Calu3 (cell line): ENCODE results near the gene PLCD3. TPM values are rescaled to one million over a fixed set of nuclear protein-coding genes. Genes with fewer than 3 reads are reported as not detected.

Source experiments
- BruUV-seq: library from RNA; stranded (reverse); fragments of 400-500 nt; replicated peaks from 2 replicates; lab custom pipeline; 2021; lab: Mats Ljungman, UMichigan
- CTCF ChIA-PET: fragments of 300-600 bp; sonication (Branson Sonifier 250); formaldehyde crosslinking; loops from one replicate; lab custom pipeline; 2022; ENCODE audit warnings: antibody characterized with exemption; lab: Charles Lee
- DNase-seq: peaks from one replicate; pipeline ENCODE4 v3.0.0; 2022
- H3K27ac Mint-ChIP-seq: one replicate; pipeline ENCODE4 v1.8.0; 2022; ENCODE audit warnings: mixed read lengths; ENCODE audit not compliant: unreplicated experiment
- H3K27me3 Mint-ChIP-seq: one replicate; pipeline ENCODE4 v1.8.0; 2022; ENCODE audit warnings: mixed read lengths; ENCODE audit not compliant: unreplicated experiment
- H3K36me3 Mint-ChIP-seq: one replicate; pipeline ENCODE4 v1.8.0; 2022; ENCODE audit warnings: mild to moderate bottlenecking, moderate library complexity, mixed read lengths; ENCODE audit not compliant: insufficient read depth, unreplicated experiment
- H3K4me1 Mint-ChIP-seq: one replicate; pipeline ENCODE4 v1.8.0; 2022; ENCODE audit warnings: mild to moderate bottlenecking, low read depth, mixed read lengths; ENCODE audit not compliant: unreplicated experiment
- H3K4me3 Mint-ChIP-seq: one replicate; pipeline ENCODE4 v1.8.0; 2022; ENCODE audit warnings: mild to moderate bottlenecking, low read depth, moderate library complexity, mixed read lengths; ENCODE audit not compliant: unreplicated experiment
- H3K9me3 Mint-ChIP-seq: one replicate; pipeline ENCODE4 v1.8.0; 2022; ENCODE audit warnings: low read depth, mixed read lengths; ENCODE audit not compliant: unreplicated experiment
- CTCF ChIP-seq: fragments of 200-600 bp; IDR thresholded peaks from one replicate; pipeline ENCODE4 v1.8.0; 2022; ENCODE audit warnings: antibody characterized with exemption; ENCODE audit not compliant: unreplicated experiment
- intact Hi-C: fragments of 100-400 bp; cut with micrococcal nuclease; formaldehyde crosslinking; loops from one replicate; pipeline ENCODE4 v1.10.0; 2022; ENCODE audit not compliant: unreplicated experiment
- total RNA-seq: library from RNA; stranded (reverse); gene quantifications from 2 replicates; pipeline ENCODE4 v1.2.3, GENCODE V29; 2022

The PLCD3 gene
- total RNA-seq, 1 experiment from 2014 or later = 34.4 TPM

- Mint-ChIP-seq H3K36me3 (peaks cover 57% of the 10 kb centered on the region), H3K4me3 (peak overlapping the region; percentile 91), H3K4me1 (peaks cover 50% of the 10 kb centered on the region), H3K9me3 (no peaks in the 10 kb centered on the region), H3K27me3 (no peaks in the 10 kb centered on the region), H3K27ac (peak overlapping the region; percentile 97)
- BruUV-seq = TSS peak; percentile 51
- intact Hi-C loops = no loop called here
- CTCF ChIA-PET = interaction anchor here (1.1 to 5.1 kb wide), 9 partner anchors 10 to 37 kb away, joined by 3 to 108 read pairs (median 7); partner anchors contain the start of genes ACBD4 and HEXIM1
- peak; percentile 87 for DNase-seq
- TF ChIP-seq CTCF = peak; percentile 3
Observed at GRCh38 chr17:45160447-45161287, 28.4 kb upstream of the PLCD3 start.

GRCh38 chr17:45156242-45156641 is 23.9 kb upstream of the PLCD3 start:
- CTCF ChIA-PET = interaction anchor here (1.2 to 1.9 kb wide), 3 partner anchors 17 to 62 kb away, joined by 4 to 10 read pairs (median 4); partner anchors contain the start of gene ACBD4
- H3K9me3 Mint-ChIP-seq = no peaks in the 10 kb centered on the region
- no peak overlapping the region for H3K4me3 Mint-ChIP-seq
- no peak overlapping the region for H3K27ac Mint-ChIP-seq
- no peaks in the 10 kb centered on the region for H3K27me3 Mint-ChIP-seq
- no TSS peak for BruUV-seq
- H3K36me3 Mint-ChIP-seq = peaks cover 67% of the 10 kb centered on the region
- H3K4me1 Mint-ChIP-seq = peaks cover 44% of the 10 kb centered on the region
- no peak for DNase-seq
- intact Hi-C loops = no loop called here
- TF ChIP-seq CTCF = no peak

- Mint-ChIP-seq H3K36me3 (peaks cover 67% of the 10 kb centered on the region), H3K4me3 (no peak overlapping the region), H3K9me3 (no peaks in the 10 kb centered on the region), H3K27me3 (no peaks in the 10 kb centered on the region), H3K4me1 (peaks cover 49% of the 10 kb centered on the region), H3K27ac (peak overlapping the region; percentile 68)
- CTCF ChIA-PET = interaction anchor here (0.6 to 1.9 kb wide), 8 partner anchors 17 to 263 kb away, joined by 4 to 11 read pairs (median 8); partner anchors contain the start of gene ACBD4
- intact Hi-C loops = no loop called here
- TF ChIP-seq CTCF = no peak
- no peak for DNase-seq
- BruUV-seq = no TSS peak
Observed at GRCh38 chr17:45155483-45155882, 23.2 kb upstream of the PLCD3 start.

GRCh38 chr17:45155029-45155428 is 22.7 kb upstream of the PLCD3 start:
- Mint-ChIP-seq H3K27me3 (no peaks in the 10 kb centered on the region), H3K4me1 (peaks cover 47% of the 10 kb centered on the region), H3K9me3 (no peaks in the 10 kb centered on the region), H3K4me3 (no peak overlapping the region), H3K36me3 (peaks cover 67% of the 10 kb centered on the region), H3K27ac (no peak overlapping the region)
- intact Hi-C loops = no loop called here
- CTCF ChIA-PET = interaction anchor here (0.6 to 1.9 kb wide), 8 partner anchors 18 to 264 kb away, joined by 4 to 11 read pairs (median 8); partner anchors contain the start of gene ACBD4
- no peak for TF ChIP-seq CTCF
- no peak for DNase-seq
- BruUV-seq = no TSS peak
